ENCODE results near the gene RBM5.

The RBM5 gene

DNA sequence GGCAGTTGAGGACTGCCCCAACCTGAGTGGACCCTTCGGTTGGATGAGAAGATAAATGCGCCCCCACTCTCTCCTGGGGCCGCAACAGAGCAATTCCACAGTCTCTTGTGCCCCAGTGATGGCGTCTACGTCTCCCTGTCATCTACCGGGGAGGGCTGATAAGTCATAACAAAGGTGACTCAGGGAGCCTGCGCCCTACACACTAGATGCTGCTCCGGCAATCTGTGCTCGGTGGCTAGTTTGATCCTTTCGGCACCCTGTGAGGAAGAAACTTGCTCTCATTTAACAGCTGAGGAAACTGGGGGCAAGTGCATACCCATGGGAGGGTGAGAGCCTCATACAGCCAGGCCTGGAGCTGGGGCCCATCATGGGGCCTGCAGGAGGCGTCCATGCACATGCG is 52.3 kb downstream of the RBM5 start:
- Mint-ChIP-seq H3K4me1 (ENCODE audit: low read depth) (peaks cover 7% of the 10 kb centered on the region), H3K36me3 (no peaks in the 10 kb centered on the region), H3K27ac (no peak overlapping the region), H3K9me3 (ENCODE audit: low read depth) (no peaks in the 10 kb centered on the region), H3K4me3 (no peak overlapping the region), H3K27me3 (no peaks in the 10 kb centered on the region)

DNA sequence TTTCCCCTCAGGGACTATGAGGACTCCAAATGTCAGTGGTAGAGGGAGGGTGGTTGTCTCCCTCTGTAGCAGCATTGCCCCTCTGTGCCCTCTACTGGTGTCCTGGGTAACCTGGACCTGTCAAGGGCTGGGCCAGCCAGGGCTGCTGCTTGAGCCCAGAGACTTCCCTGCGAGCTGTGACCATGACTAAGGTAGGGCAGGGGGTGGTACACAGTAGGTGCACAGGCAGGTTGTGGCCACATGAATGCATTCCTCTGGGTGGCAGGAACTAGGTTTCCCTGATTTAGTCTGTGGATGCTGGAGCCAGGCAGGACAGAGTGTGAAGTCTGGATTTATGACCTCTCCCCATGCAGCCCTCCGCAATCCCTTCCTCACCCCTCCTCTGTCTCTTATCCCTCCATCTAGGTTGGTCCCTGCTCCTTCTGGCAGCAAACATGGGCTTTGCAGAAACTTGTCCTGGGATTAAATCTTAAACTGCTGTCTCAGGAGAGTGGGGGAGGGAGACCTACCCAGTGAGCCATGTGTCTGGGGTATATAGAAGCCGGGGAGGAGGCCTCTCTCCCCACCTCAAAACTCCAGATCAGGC is 57.7 kb downstream of the RBM5 start:
- Mint-ChIP-seq H3K9me3 (ENCODE audit: low read depth) (no peaks in the 10 kb centered on the region), H3K36me3 (no peaks in the 10 kb centered on the region)

GRCh38 chr3:50147016-50147415 is 58.3 kb downstream of the RBM5 start:
- H3K27me3 Mint-ChIP-seq, result no peaks in the 10 kb centered on the region
- H3K4me1 Mint-ChIP-seq (ENCODE audit: low read depth), result no peaks in the 10 kb centered on the region
- H3K36me3 Mint-ChIP-seq, result no peaks in the 10 kb centered on the region

More for the DNA sequence above, 57.7 kb downstream of the RBM5 start:
- H3K4me1 Mint-ChIP-seq (ENCODE audit: low read depth), result no peaks in the 10 kb centered on the region
- H3K4me3 Mint-ChIP-seq, result no peak overlapping the region
- H3K27ac Mint-ChIP-seq, result no peak overlapping the region
- H3K27me3 Mint-ChIP-seq, result no peaks in the 10 kb centered on the region

DNA sequence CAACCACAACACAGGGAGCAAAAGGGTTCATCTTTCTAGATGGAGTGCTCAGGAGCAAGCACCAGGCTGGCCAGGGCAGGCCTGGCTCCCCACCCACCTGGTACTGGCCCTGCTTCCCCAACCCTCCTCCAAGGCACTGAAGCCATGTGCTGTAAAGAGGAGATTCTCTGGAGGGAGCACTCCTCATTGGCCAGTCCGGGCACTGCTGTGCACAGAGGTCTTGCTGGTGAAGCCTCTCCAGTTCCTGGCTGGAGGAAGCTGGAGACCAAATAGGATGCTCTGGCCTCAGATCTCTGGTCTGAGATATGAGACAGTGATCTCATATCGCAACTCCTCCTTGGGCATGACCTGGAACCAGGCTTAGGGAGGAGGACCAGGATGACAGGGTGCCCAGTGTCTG is 58.7 kb downstream of the RBM5 start:
- Mint-ChIP-seq H3K9me3 (ENCODE audit: low read depth) (no peaks in the 10 kb centered on the region), H3K36me3 (no peaks in the 10 kb centered on the region), H3K27me3 (no peaks in the 10 kb centered on the region), H3K4me1 (ENCODE audit: low read depth) (no peaks in the 10 kb centered on the region), H3K4me3 (no peak overlapping the region), H3K27ac (no peak overlapping the region)

More at GRCh38 chr3:50147016-50147415, 58.3 kb downstream of the RBM5 start:
- no peak overlapping the region for H3K27ac Mint-ChIP-seq
- no peak overlapping the region for H3K4me3 Mint-ChIP-seq
- no peaks in the 10 kb centered on the region for H3K9me3 Mint-ChIP-seq (ENCODE audit: low read depth)

GRCh38 chr3:50147861-50148260 is 59.1 kb downstream of the RBM5 start:
- H3K4me1 Mint-ChIP-seq (ENCODE audit: low read depth), result no peaks in the 10 kb centered on the region
- H3K36me3 Mint-ChIP-seq, result no peaks in the 10 kb centered on the region
- H3K9me3 Mint-ChIP-seq (ENCODE audit: low read depth), result no peaks in the 10 kb centered on the region
- no peak overlapping the region for H3K27ac Mint-ChIP-seq
- no peak overlapping the region for H3K4me3 Mint-ChIP-seq
- H3K27me3 Mint-ChIP-seq, result no peaks in the 10 kb centered on the region

GRCh38 chr3:50150404-50150750 is 61.7 kb downstream of the RBM5 start:
- H3K4me3 Mint-ChIP-seq, result no peak overlapping the region
- H3K9me3 Mint-ChIP-seq (ENCODE audit: low read depth), result no peaks in the 10 kb centered on the region
- peaks cover 7% of the 10 kb centered on the region for H3K27me3 Mint-ChIP-seq
- no peak overlapping the region for H3K27ac Mint-ChIP-seq
- peaks cover 6% of the 10 kb centered on the region for H3K4me1 Mint-ChIP-seq (ENCODE audit: low read depth)
- no peaks in the 10 kb centered on the region for H3K36me3 Mint-ChIP-seq

DNA sequence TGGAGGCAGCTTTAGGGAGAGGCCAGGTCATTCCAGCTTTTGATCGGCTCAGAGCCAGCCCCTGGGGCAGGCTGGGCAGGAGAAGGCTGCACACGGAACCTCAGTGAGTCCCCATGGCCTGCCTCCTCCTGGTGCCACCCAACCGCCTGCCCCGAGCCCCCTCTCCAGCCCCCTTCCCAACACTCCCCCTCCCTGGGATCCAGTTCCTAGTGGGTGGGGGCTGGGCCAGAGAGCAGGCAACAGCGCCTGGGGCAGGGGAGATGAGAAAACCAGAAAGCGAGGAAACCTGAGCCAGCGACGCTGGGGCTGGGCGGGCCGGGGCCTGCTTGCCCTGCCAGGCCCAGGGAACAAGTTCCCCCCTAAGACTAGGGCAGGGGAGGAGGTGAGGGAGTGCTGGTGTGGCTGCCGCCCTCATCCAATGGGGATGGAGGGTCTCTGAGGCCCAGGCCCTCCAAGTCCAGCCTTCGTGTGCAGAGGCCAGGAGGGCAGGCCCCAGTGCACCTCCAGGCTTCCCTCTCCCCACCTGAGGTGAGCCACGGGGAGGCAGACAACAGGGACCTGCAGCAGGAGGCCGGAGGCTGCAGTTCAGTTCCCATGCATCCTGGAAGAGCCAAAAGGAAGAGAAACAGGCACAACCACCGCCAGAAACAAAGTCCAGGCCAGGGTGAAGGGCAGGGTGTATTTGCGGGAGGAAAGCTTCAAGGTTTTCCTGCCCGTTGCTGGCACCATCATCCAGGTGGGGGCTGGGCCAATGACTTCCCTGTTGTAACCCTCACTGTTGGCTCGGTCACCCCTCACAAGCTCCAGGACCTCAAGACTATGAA is 62.4 kb downstream of the RBM5 start:
- H3K4me1 Mint-ChIP-seq (ENCODE audit: low read depth), result peaks cover 11% of the 10 kb centered on the region
- H3K9me3 Mint-ChIP-seq (ENCODE audit: low read depth), result no peaks in the 10 kb centered on the region
- H3K27me3 Mint-ChIP-seq, result peaks cover 11% of the 10 kb centered on the region
- H3K27ac Mint-ChIP-seq, result no peak overlapping the region
- H3K4me3 Mint-ChIP-seq, result no peak overlapping the region
- H3K36me3 Mint-ChIP-seq, result no peaks in the 10 kb centered on the region

DNA sequence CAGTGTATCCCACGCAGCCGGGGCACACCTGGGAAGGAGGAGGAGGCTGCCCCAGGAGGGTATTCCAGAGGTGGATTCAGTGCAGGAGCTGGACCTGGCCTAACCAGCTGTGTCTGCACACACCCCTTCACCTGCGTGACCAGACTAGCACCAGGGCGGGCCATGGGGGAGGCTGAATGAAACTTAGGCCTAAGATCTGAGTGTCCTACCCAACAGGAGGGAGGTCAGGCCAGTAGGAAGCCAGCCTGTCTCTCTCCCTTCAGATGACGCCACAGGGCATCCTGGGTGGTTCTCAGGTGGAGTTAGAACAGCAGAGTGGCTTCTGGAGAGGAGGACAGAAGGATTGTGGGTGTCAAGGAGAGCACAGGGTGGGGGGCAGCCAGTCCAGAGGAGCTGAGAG is 63.0 kb downstream of the RBM5 start:
- Mint-ChIP-seq H3K9me3 (ENCODE audit: low read depth) (no peaks in the 10 kb centered on the region), H3K4me1 (ENCODE audit: low read depth) (peaks cover 11% of the 10 kb centered on the region), H3K36me3 (no peaks in the 10 kb centered on the region), H3K27ac (no peak overlapping the region), H3K27me3 (peaks cover 13% of the 10 kb centered on the region), H3K4me3 (no peak overlapping the region)

DNA sequence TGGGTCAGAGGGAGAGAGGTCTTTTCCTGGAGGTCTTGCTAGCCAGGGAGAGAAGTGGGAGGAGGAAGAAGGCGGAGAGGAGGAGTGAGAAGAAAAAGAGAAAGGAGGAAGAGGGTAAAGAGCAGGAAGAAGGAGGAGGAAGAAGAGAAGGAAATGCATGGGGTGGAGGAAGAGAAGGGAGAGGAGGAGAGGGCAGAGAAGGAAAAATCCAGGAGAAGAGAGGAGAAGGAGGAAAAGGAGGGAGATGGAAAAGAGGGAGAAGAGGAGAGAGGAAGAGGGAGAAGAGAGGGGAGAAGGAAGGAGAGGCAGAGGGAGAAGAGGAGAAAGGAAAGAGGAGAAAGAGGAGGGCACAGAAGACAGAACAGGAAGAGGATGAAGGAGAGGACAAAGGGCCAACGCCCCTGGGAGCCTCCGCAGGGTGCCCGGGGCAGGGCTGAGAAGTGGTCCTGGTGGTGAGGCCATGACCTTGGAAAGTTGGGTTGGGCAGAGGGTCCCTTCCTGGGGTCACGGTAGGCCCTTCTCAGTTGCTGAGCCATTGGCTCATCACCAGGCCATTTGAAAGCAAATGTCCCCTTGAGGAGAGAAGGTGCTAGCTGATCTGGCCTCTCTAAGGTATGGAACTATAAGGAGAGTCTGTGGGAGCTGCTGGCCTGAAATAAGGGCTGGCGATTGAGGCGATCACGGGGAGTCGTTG is 65.2 kb downstream of the RBM5 start:
- Mint-ChIP-seq H3K4me3 (peak overlapping the region; percentile 85), H3K4me1 (ENCODE audit: low read depth) (peaks cover 11% of the 10 kb centered on the region), H3K36me3 (no peaks in the 10 kb centered on the region), H3K9me3 (ENCODE audit: low read depth) (no peaks in the 10 kb centered on the region), H3K27ac (no peak overlapping the region), H3K27me3 (peaks cover 15% of the 10 kb centered on the region)

GRCh38 chr3:50154476-50154839 is 65.7 kb downstream of the RBM5 start:
- H3K4me1 Mint-ChIP-seq (ENCODE audit: low read depth), result peaks cover 11% of the 10 kb centered on the region
- no peak overlapping the region for H3K27ac Mint-ChIP-seq
- no peaks in the 10 kb centered on the region for H3K9me3 Mint-ChIP-seq (ENCODE audit: low read depth)
- peaks cover 15% of the 10 kb centered on the region for H3K27me3 Mint-ChIP-seq
- no peaks in the 10 kb centered on the region for H3K36me3 Mint-ChIP-seq
- peak overlapping the region; percentile 85 for H3K4me3 Mint-ChIP-seq

DNA sequence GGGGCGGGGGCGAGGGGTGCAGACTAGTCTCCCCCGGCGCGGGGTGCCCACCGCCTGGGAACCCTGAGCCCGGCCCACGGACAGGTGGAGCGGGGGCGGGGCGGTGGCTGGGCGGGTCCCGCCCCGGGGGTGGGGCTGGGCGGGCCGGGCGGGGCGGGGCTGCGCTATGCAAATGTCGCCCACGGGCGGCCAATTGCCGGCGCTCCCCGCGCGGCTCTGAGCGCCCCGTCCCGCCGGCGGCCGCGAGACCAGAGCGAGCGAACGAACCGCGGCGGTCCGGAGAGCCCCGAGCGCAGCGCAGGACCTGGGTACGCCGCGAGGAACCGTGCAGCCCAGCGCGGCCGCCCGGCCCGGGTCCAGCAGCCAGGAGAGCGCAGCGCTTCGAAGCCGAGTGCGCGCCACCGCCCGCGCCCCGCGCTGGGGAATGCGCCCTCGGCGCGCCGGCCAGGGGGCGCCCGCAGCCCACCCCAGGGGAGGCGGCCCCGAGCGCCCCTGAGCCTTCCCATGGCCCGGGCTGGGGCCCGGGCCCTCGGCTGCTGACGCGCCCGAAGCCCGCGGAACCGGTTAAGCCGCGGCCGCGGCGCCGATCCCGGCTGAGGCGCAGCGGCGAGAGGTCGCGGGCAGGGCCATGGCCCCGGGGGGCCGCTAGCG is 66.2 kb downstream of the RBM5 start, which contains the start of gene SEMA3F:
Gene SEMA3F (plus strand): TSS at position 485 of the 651 bp plus-strand sequence. CDS start 4,299 bp downstream, outside the sequence.
- peaks cover 11% of the 10 kb centered on the region for H3K4me1 Mint-ChIP-seq (ENCODE audit: low read depth)
- no peaks in the 10 kb centered on the region for H3K36me3 Mint-ChIP-seq
- peaks cover 15% of the 10 kb centered on the region for H3K27me3 Mint-ChIP-seq
- no peak within 1 kb of the TSS for H3K27ac Mint-ChIP-seq
- peak within 1 kb of the TSS; percentile 85 for H3K4me3 Mint-ChIP-seq
- H3K9me3 Mint-ChIP-seq (ENCODE audit: low read depth), result no peaks in the 10 kb centered on the region

DNA sequence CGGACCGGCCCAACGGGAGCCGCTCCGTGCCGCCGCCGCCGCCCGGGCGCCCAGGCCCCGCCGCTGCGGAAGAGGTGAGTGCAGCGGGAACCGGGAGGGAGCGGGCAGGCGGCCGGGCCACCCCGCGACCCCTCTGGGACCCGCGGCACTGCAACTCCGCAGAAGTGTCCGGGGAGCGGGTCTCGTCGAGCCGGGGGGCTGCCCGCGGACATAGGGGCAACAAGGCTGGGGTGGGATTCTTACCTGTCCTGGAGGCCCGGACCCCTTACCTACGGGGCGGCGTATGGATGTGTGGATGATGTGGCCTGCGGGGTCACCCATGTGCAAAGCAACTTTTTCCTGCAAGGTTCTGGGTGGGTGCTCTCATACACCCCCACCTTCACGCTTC is 66.8 kb downstream of the RBM5 start:
- Mint-ChIP-seq H3K27me3 (peaks cover 15% of the 10 kb centered on the region), H3K27ac (no peak overlapping the region), H3K36me3 (no peaks in the 10 kb centered on the region), H3K4me1 (ENCODE audit: low read depth) (peaks cover 11% of the 10 kb centered on the region), H3K9me3 (ENCODE audit: low read depth) (no peaks in the 10 kb centered on the region), H3K4me3 (peak overlapping the region; percentile 81)

GRCh38 chr3:50155891-50156290 is 67.2 kb downstream of the RBM5 start:
- H3K36me3 Mint-ChIP-seq, result no peaks in the 10 kb centered on the region
- no peaks in the 10 kb centered on the region for H3K9me3 Mint-ChIP-seq (ENCODE audit: low read depth)
- peaks cover 15% of the 10 kb centered on the region for H3K27me3 Mint-ChIP-seq
- H3K4me3 Mint-ChIP-seq, result peak overlapping the region; percentile 81
- H3K4me1 Mint-ChIP-seq (ENCODE audit: low read depth), result peaks cover 11% of the 10 kb centered on the region
- H3K27ac Mint-ChIP-seq, result no peak overlapping the region

DNA sequence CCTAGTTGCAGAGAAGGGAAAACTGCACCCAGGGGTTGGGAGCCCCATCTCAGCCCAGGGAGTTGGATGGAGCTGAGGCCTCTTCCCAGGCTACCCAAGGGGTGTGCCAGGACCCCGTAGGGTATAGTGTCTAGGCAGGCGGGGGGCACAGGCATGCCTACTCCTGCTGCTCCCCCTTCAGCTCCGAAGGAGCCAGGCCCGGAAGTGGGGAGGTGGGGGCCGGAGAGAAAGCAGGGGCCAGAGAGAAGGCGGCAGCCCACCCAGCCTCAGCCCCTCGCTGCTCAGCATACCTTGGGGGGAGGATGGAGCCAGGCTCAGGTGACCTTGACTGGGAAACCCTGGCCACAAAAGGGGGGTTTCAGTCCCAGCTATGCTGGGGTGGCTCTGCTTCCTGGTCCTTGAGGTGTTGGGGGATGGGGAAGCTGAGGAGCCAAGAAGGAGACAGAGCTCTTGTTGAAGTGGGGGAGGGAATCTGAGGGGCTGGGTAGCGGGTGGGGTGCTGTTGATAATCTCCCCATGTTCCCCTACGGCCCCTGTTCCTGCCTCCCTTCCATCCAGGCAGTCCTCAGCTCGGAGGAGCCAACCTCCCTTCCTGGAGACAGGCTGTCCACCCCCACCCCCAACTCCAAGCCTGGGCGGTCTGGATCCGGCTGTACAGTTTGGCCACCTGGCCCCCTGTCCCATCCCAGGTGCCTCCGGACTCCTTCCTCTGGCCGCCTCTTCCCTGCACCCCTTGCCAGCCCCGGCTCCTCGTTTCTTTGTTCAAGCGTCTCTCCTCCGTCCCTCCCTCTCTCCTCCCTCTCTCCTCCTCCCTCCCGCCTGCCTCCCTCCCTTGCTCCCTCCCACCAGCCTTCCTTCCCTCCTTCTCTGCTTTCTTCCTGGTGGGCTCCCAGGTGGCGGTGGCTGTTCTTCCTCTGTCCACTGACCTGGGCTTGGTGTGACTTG is 68.1 kb downstream of the RBM5 start:
- no peaks in the 10 kb centered on the region for H3K36me3 Mint-ChIP-seq
- no peak overlapping the region for H3K4me3 Mint-ChIP-seq
- peaks cover 15% of the 10 kb centered on the region for H3K27me3 Mint-ChIP-seq
- H3K27ac Mint-ChIP-seq, result no peak overlapping the region
- no peaks in the 10 kb centered on the region for H3K9me3 Mint-ChIP-seq (ENCODE audit: low read depth)
- peaks cover 11% of the 10 kb centered on the region for H3K4me1 Mint-ChIP-seq (ENCODE audit: low read depth)

All from activated naive CD8-positive, alpha-beta T cell (primary cell).